CD4-positive, alpha-beta T cell treated with Interleukin-2 at 100 ng/mL for 4 hours (primary cell): ENCODE data around the gene CLDN24.
"Not testable (repeated sequence)": the region's sequence is repeated elsewhere in the genome, so short reads cannot be mapped to it uniquely, and the experiment has no call there.

ENCODE experiments used
- DNase-seq: peaks from one replicate; pipeline ENCODE4 v3.0.0-alpha.2; 2020; ENCODE audit warnings: low spot score

CLDN24 gene

DNA sequence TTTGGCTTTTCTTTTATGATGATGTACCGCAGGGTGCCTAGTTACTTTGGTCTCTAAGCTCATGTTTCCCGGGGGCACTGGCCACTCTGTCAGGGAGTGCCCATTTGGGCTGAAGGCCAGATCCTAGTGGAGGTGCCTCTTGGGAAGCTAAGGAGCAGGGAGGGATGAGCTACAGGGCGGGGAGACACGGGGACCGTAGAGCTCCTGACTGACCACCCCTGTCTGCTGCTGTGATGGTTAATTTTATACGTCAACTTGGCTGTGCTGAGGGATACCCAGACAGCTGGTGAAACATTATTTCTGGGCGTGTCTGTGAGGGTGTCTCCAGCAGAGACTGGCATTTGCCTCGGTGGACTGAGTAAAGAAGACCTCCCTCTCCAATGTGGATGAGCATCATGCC is 24.9 kb upstream of the CLDN24 start:
- no peak for DNase-seq

DNA sequence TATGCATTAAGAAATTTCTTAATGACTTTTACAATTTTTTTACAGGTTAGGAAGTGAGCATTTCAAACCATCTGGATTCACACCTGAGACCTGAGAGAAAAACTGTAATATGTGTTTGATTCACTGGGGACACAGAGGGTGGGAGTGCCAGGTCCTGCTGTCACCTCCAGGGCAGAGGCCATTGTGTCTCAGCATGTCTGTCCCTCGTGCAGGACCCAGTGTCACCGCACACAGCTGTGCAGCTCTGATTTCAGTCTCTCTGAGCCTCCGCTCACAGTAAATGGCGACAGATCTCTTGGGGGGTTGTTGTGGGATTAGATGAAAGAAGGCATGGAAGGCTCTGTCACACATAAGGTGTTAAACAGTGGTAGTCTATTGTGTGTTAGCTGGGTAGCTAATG is 23.0 kb upstream of the CLDN24 start:
- DNase-seq: no peak

DNA sequence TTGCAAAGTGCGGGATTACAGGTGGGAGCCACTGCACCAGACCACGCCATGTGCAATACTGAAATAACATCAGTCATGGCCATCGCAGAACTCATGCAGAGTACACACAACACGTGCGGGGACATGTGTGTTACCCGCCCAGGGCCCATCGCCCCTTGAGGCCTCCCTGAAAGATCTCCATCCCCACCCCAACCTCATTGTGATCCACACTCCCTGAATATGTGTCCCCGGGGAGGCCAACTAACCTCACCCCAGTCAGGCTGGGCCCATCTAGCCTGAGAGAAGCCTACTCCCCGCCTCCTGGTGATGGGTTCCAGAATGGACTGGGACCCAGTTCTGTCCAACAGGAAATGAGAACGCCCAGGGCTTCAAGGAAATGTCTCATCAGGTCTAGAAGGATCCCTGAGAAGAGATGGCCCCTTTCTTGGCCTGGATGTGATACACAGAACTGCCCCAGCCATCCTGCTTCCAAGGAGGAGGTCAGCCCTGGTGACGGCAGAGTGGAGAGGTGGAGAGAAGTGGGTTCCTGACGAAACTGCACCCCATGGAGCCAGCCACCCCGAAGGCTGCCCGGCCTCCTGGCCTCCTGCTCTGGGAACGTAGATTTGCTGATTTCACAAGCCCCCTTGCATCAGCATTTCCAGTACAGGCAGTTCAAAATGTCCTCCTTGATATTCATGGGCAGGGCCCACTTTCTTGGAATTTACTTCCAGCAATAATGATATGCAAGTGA is 22.5 kb upstream of the CLDN24 start:
- DNase-seq: no peak

DNA sequence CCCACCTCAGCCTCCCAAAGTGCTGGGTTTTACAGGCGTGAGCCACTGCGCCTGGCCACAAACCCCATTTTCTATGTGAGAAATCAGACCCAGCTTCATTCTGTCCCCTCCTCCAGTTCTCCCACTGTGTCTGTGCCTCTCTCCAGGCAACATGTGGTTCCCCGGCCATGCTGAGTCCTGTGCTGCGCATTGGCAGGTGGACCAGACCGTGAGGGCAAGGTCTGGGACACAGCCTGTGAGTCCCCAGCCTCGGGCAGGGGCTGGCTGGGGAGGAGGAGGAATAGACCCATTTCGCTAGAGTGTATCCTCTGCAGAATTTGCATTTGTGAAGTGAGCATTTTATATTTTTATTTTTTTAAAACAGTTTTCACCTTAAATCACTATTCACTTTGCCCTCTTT is 21.5 kb upstream of the CLDN24 start:
- DNase-seq: no peak

DNA sequence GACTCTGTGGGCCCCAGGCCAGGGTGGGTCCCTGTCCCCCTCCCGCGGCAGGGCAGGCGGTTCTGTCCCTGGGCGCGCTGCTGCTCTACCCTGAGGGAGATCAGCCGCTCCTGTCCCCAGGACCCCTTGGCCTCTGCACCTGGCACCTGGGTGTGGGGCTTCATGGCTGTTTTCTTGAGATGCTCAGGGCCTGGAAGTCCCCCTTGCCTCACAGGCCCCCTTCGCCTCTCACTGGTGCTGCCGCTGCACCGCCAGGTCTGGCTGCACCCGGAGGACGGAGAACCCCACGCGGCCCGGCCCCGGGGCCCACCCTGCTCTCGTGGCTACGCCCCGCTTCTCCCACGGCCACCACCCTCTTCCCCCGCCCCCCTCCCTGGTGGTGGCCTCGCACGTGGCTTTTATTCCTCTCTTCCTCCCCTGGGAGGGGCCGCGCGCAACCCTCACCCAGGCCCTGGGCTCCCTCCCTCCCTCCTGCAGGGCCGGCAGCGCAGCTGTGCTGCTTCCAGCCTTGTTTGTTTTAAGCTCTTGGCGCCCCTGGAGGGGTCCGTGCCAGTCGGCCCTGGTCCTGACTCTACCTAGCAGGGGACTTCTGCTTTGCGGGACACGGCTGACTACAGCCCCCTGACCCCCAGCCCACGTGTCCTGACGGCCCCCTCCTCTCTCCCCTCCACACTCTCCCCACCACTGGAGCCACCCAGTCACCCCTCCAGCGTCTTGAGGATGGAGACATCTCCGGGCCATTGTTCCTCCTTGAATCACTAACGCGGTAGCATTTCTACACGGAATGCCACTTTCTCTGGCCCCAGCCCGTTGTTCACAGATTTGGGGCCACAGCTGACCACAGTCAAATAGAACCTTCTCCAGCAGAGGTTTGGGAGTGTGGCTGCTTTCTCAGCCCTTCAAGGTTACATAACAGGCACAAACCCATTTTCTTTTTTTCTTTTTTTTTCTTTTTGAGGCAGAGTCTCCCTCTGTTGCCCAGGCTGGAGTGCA is 20.6 kb upstream of the CLDN24 start:
- DNase-seq: no peak

DNA sequence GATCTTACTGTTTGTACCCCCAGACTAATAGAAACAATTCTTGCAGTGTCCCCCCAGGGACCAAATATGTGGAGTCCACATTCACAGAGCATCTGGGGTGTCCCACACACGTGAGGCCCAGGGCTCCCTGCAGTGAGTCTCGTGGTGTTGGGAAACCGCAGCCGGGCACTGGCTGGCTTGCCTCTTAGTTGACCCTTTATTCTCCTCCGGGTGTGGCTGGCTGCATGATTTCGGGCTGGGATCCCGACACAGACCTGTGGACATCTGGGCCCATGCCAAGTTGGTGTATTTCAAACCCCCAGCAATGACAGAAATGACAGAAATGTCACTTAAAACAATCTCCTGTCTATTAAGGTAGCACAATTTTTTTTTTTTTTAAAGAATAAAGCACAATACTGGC is 15.6 kb upstream of the CLDN24 start:
- no peak for DNase-seq

DNA sequence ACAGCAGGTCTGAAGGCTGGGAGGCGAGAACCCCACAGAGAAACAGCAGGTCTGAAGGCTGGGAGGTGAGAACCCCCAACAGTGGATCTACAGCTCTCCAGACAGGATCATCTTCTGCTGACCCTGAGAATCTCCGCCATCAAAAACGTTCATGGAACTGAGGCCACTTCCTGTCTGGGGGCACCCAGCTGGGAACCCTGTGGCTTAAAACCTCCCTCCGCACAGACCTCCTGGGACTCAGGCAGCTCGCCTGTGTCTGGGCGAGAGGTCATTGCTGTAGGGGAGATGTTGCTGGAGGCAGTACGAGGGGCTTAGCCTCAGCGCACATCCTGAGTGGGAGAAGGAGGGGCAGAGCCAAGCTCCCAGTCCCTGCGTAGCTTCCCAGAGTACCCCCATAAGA is 15.1 kb upstream of the CLDN24 start:
- no peak for DNase-seq

DNA sequence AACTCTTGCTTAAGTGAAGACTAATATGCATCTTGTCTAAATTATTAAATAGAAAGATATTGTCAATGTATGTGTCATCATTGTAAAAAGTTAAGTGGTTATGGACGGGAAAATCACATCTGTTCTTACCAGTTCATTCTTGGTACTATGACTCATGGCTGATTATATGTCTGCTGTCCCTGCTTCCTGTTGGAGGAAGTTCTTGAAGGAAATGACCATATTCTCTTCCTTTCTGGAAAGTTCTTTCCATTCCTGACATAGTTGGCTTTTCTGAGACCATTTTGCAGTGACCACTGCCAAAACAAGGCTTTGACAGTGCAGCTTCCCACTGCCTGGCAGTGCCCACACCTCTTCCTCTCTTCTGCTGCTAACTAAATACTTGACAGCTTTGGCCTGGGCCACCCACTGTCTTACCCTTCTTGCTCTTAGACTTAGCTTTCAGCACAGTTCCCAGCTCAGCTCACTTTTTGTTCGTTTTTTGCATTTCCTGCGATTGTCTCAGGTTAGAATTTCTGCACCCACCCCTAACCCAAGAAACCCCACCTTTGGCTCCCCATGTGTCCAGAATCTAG is 13.2 kb upstream of the CLDN24 start:
- DNase-seq: no peak

DNA sequence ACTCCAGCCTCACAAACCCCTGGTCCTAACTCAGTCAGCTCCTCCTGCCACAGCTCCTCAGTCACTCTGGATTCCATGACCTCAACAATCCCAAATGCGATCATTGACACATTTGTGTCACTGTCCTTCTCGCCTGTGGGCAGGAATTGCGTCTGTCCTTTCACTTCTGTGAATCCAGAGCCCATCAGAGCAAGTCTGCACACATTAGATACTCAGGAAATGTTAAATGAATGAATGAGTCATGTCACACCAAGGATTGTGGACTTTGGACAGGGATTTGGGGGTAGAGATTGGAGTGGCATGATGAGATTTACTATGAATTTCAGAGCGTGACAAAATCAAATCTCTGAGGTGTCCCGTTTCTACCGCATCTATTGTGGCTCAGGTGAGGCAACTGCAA is 11.8 kb upstream of the CLDN24 start:
- no peak for DNase-seq

DNA sequence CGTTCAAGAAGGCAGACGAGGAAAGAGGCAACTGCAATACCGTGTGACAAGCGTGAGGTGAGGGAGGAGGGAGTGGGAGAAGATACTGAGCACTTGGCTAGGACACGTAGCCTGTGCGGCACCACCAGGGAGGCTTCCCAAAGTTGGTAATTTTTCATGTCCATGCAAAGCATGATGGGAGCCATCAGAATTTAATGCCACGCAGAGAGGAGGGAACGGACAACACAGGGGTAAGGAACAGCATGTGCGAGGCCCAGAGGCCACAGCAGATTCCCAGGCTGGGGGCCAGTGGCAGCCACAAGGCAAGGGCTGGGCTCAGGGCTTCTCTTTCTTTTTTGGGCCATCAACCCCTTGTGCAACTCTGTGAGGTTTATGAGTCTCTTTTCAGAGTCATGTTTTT is 11.0 kb upstream of the CLDN24 start:
- no peak for DNase-seq

DNA sequence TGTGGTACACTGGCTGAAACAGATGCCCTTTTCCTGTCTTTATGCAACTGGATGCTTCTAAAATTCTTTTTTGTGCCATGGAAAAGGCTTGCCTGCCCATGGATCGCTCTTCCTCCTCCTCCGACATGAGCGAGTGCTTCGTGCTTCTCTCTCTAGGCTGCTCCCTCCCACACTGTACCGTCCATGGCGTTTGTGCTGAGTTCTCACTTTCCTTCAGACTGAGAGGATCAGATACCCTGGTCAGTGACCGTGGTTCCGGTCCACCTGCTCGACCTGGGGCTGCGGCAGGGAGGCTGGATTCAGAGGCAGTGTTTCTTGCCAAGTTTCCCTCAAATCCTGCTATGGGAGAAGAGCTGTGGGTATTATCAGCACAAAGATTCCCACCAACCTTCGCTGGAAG is 10.2 kb upstream of the CLDN24 start:
- no peak for DNase-seq

DNA sequence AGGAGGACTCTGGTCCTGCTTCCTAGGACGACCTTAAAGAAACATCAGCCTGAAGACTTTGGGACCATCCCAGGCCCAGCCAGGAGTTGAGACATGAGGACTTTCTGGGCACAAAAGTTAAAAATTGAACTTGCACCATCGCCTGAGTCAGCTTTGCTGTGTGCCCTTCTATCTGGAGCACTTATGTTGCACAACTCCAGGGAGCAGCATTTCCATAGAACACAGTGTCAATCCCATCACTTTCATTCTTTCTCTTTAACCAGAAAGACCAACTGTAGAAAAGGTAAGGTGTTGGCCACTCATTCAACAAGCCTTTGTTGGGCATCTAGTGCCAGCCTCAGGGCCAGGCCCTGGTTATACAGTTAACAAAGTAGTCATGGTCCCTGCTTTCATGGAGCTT is 8.6 kb upstream of the CLDN24 start:
- DNase-seq: no peak

DNA sequence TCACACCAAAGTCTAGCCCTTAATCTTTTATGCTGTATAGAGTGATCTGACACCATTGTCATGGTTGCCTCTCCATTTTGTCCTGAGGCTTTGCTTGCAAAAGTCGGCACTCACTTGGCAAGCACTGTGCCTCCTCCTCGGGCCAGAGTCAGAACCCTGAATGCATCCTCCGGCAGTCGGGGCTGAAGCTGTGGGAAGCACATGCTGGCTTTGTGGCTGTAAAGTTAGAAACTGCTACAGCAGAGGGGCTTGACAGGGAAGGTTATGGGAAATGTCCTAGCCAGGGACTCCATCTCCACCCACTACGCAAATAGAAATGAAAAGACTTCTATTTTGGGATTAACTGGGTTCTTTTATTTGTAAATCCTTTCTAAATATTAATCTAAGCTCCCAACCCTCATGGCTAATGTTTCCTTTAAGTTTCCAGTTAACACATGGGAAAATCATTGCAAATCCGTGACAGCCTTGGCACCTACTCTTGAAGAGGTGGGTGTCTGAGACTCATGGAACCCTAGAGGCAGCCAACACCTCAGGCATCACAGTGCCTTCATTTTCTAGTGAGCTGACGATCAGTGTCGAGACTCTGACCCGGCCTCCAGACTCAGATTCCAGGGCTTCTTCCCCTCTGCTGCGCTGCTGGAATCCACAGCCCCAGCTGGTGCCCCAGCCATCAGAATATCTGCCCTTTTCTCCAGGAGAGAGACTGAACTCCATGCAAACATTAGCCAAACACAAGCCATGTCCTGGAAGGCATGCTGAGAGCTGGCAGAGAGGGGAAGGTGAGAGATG is 7.9 kb upstream of the CLDN24 start:
- no peak for DNase-seq

DNA sequence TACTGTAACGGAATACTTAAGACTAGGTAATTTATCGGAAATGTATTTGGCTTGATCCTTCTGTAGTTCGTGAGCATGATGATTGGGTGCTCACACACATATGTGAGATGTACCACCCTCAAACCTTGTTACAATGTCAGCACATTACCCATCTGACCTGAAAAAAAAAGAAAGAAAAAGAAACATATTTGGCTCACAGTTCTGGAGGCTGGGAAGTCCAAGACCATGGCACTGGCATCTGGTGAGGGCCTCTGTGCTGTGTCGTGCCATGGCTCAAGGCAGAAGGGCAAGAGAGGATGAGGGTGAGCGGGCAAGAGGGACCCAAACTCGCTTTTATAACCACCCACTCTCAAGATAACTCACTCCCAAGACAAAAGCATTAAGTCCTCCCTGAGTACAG is 7.0 kb upstream of the CLDN24 start:
- DNase-seq: no peak

DNA sequence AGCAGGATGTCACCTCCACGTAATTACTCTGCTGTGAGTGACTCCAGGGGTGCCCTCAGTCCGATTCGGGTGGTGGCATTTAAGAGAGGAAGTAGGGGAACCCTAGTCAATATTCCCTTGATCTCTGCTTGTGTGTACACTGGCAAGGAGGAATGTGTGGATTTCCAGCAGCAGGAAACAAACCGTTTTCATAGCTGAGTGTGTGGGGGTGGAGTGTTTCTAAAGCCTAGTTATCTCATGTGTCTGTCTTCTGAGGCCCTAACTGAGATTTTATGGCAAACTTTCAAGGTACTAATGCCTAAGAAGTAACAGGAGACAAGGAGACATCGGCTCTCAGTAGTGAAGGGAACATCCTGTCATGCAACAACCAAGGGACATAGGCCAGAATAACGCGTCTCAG is 6.6 kb upstream of the CLDN24 start:
- no peak for DNase-seq

DNA sequence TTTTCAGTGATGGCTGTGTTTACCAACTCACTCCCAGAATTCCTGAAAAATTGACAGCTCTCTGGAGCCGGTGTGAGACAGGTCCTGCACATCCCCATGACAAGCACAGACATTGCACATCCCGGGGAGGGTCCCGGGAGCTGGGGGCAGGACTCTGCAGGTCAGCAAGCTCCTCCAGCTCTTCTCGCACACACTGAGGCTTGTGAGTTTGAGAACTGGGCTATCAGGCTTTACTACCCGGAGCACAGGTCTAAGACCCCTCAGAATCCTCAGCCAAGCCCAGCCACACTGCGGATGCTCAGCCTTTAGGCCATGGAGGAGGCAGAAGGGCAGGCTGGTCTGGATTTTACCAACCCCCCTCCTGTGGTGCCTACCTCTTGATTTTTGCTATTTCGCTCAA is 5.6 kb upstream of the CLDN24 start:
- DNase-seq: no peak

DNA sequence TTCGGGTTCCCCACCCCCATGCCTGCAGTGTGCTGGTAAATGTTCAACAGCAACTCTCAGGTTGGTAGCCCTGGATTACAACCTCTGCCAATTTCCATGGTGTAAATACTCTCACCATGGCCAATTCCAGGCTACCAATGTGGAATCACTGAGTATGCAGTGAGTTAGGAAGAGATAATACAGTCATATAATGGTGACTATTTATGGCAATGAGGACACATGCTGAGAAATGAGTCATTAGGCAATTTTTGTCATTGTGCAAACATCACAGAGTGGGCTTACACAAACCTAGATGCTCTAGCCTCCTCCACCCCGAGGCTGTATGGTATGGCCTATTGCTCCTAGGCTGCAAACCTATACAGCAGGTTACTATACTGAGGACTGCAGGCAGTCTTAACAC is 4.6 kb upstream of the CLDN24 start:
- DNase-seq: no peak

DNA sequence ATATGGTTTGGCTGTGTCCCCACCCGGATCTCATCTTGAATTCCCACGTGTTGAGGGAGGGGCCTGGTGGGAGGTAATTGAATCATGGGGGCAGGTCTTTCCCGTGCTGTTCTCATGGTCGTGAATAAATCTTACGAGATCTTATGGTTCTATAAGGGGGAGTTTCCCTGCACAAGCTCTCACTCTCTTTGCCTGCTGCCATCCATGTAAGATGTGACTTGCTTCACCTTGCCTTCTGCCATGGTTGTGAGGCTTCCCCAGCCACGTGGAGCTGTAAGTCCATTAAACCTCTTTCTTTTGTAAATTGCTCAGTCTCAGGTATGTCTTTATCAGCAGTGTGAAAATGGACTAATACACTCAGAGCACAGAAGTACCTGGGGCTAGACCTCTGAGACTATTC is 4.2 kb upstream of the CLDN24 start:
- not testable (repeated sequence) for DNase-seq

DNA sequence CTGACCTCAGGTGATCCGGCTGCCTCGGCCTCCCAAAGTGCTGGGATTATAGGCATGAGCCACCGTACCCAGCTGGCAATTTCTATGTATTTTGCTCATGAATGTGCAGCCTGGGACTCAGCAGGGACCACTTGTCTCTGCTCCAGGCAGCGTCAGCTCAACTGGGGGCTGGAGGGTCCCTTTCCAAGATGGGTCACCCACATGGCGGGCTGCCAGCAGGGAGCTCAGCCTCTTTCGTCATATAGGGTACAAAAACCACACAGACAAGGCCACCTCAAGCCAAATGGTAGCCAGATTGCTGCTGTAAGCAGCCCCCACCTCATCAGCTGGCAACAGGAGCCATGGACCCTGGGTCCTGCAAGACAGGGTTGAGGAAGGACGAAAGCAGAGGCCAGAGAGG is 2.4 kb upstream of the CLDN24 start:
- DNase-seq: no peak

DNA sequence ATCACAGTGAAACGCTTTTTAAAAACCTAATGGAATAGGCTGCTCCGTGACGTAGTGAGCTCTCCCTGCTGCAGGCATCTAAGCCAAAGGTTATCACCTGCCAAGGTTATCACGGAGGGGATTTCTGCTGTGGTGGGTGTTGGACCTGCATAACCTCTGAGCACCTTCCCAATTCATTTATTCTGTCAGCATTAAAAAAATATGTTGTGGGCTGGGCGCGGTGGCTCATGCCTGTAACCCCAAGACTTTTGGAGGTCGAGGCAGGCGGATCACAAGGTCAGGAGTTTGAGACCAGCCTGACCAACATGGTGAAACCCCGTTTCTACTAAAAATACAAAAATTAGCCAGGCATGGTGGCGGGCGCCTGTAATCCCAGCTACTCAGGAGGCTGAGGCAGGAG is 1.8 kb upstream of the CLDN24 start:
- DNase-seq: not testable (repeated sequence)

DNA sequence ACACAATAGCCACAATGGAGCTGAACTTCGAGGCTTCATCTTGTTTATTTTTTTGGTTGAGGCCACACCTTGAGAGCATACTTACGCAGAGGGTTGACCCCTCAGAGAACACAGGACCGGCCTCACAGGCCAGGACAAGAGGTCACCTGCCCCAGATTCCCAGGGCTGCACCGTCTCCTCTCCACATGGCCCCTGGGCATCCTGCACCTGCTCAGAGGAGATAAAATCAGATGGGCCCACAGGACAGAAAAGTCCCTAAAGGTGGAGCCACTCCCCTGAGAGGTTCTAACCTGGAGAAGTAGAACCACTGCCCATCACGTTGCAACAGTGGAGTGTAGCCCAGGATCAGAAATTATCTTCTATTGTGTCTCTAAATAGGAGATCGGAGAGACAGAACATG is 1.1 kb upstream of the CLDN24 start:
- no peak for DNase-seq

DNA sequence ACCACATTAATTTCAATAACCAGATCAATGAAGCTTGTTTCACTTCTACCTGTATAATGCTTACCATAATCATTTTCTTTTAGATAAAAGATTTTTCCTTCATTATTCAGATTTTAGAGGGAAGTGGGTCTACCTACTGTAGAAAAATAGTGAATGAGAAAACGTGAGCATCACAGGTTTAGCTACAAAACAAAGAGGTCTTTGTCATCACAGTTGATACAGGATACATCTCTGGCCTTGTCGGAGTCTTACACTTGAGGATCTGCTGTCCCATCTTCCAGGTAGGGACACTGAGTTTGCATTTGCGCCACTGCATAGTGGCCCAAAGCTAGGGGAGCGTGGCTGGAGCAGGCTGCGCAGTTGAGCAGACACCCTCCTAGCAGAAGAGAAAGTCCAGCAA is 710 bp downstream of the CLDN24 start:
- no peak for DNase-seq
